ENCODE data around the gene FAM111B. TPM values are rescaled to one million over a fixed set of nuclear protein-coding genes. Genes with fewer than 3 reads are reported as not detected.
"Not testable (repeated sequence)": the region's sequence is repeated elsewhere in the genome, so short reads cannot be mapped to it uniquely, and the experiment has no call there.

The FAM111B gene
- total RNA-seq, 1 experiment from 2014 or later = 23.6 TPM

- no peaks in the 10 kb centered on the region for H3K36me3 ChIP-seq (ENCODE audit: control insufficient read depth, insufficient read depth, low read length)
- peak; percentile 36 for DNase-seq (ENCODE audit: low read depth, low spot score)
- peak overlapping the region; percentile 44 to 70 for H3K4me3 ChIP-seq (ENCODE audit: low read depth in 2 of 2, low read length in 2 of 2)
- no TSS peak for BruUV-seq (replicated peaks)
- peaks cover 4% of the 10 kb centered on the region; the same call in 1 of the 2 replicates for H3K4me1 ChIP-seq (ENCODE audit: control insufficient read depth, insufficient read depth, low read length)
- H3K27ac ChIP-seq (ENCODE audit: low read length) = peak overlapping the region; percentile 48; the same call in 1 of the 2 replicates
- in situ Hi-C loops (cut with HindIII; ENCODE audit: low pct_unique_long_range_greater_than_20kb, low sequenced_read_pairs) = no loop called here
- H3K27me3 ChIP-seq (ENCODE audit: control insufficient read depth, insufficient read depth, low read length) = peaks cover 7% of the 10 kb centered on the region; the same call in 1 of the 2 replicates
- CTCF ChIA-PET = interaction anchor here (0.7 kb wide), 1 partner anchor 270 kb away, joined by 3 read pairs; no protein-coding TSS in a partner anchor
- intact Hi-C loops (cut with micrococcal nuclease; ENCODE audit: unreplicated experiment) = no loop called here
- TF ChIP-seq POLR2AphosphoS5 (IDR thresholded peaks at IDR 0.05; ENCODE audit: low read depth, low read length) (no peak), CTCF (IDR thresholded peaks at IDR 0.05) (peak; percentile 66)
- POLR2A ChIA-PET = no interaction called here
- no peaks in the 10 kb centered on the region for H3K9me3 ChIP-seq (ENCODE audit: control insufficient read depth, insufficient read depth, low read depth, low read length)
- peak; percentile 75 for ATAC-seq
Observed at GRCh38 chr11:59102259-59102765, 4.7 kb upstream of the FAM111B start.

- H3K27me3 ChIP-seq (ENCODE audit: control insufficient read depth, insufficient read depth, low read length); BruUV-seq (replicated peaks); intact Hi-C loops (cut with micrococcal nuclease; ENCODE audit: unreplicated experiment); H3K36me3 ChIP-seq (ENCODE audit: control insufficient read depth, insufficient read depth, low read length); ATAC-seq; H3K9me3 ChIP-seq (ENCODE audit: control insufficient read depth, insufficient read depth, low read depth, low read length); CTCF ChIA-PET; in situ Hi-C loops (cut with HindIII; ENCODE audit: low pct_unique_long_range_greater_than_20kb, low sequenced_read_pairs); DNase-seq (ENCODE audit: low read depth, low spot score): not testable (repeated sequence)
- H3K4me3 ChIP-seq (ENCODE audit: low read depth in 2 of 2, low read length in 2 of 2) = peak overlapping the region; percentile 62 to 95
- POLR2A ChIA-PET = interaction anchor here (0.6 kb wide), 1 partner anchor 40 kb away, joined by 3 read pairs; no protein-coding TSS in a partner anchor
- H3K4me1 ChIP-seq (ENCODE audit: control insufficient read depth, insufficient read depth, low read length) = peaks cover 11% of the 10 kb centered on the region
- peak overlapping the region; percentile 66 for H3K27ac ChIP-seq (ENCODE audit: low read length)
Observed at GRCh38 chr11:59107721-59108120, 684 bp downstream of the FAM111B start.

- intact Hi-C loops (cut with micrococcal nuclease; ENCODE audit: unreplicated experiment) = no loop called here
- H3K9me3 ChIP-seq (ENCODE audit: control insufficient read depth, insufficient read depth, low read depth, low read length) = no peaks in the 10 kb centered on the region
- no peak for DNase-seq (ENCODE audit: low read depth, low spot score)
- H3K4me1 ChIP-seq (ENCODE audit: control insufficient read depth, insufficient read depth, low read length) = peaks cover 7% of the 10 kb centered on the region
- ChIA-PET CTCF (no interaction called here), POLR2A (no interaction called here)
- BruUV-seq (replicated peaks) = no TSS peak
- ATAC-seq = no peak
- H3K27me3 ChIP-seq (ENCODE audit: control insufficient read depth, insufficient read depth, low read length) = no peaks in the 10 kb centered on the region
- no peak overlapping the region for H3K4me3 ChIP-seq (ENCODE audit: low read depth in 2 of 2, low read length in 2 of 2)
- TF ChIP-seq TCF7L2 (IDR thresholded peaks at IDR 0.05; ENCODE audit: low read depth, low read length) (no peak), POLR2AphosphoS5 (IDR thresholded peaks at IDR 0.05; ENCODE audit: low read depth, low read length) (no peak), REST (IDR thresholded peaks at IDR 0.05; ENCODE audit: insufficient read depth in 1 of 2, low read depth in 2 of 2, low read length in 1 of 2) (no peak), CTCF (IDR thresholded peaks at IDR 0.05) (no peak), SIN3A (IDR thresholded peaks at IDR 0.05; ENCODE audit: borderline replicate concordance, insufficient read depth, low read depth, low read length) (no peak)
- H3K36me3 ChIP-seq (ENCODE audit: control insufficient read depth, insufficient read depth, low read length) = no peaks in the 10 kb centered on the region; the same call in 1 of the 2 replicates
- in situ Hi-C loops (cut with HindIII; ENCODE audit: low pct_unique_long_range_greater_than_20kb, low sequenced_read_pairs) = no loop called here
- H3K27ac ChIP-seq (ENCODE audit: low read length) = no peak overlapping the region
Observed at GRCh38 chr11:59112494-59112893, 5.5 kb downstream of the FAM111B start.

All from Panc1 (cell line).